Kidney epithelial cell (primary cell): Measurements from ENCODE around the gene CTNNBL1. TPM values are rescaled to one million over a fixed set of nuclear protein-coding genes. Genes with fewer than 3 reads are reported as not detected.

ENCODE experiments used
- DNase-seq: peaks from one replicate; pipeline ENCODE4 v3.0.0-alpha.2; 2010; ENCODE audit warnings: low read depth
- H3K27me3 ChIP-seq: 2 replicates; pipeline ENCODE4 v1.6.0; 2011; ENCODE audit warnings: low read length; ENCODE audit not compliant: control insufficient read depth, insufficient read depth
- H3K36me3 ChIP-seq: 2 replicates; pipeline ENCODE4 v1.5.1; 2011; ENCODE audit warnings: low read length; ENCODE audit not compliant: control insufficient read depth, insufficient read depth
- H3K4me3 ChIP-seq: 2 replicates; pipeline ENCODE4 v1.5.1; 2011; ENCODE audit warnings: low read depth, mild to moderate bottlenecking, control low read depth, low read length
- total RNA-seq: library from RNA; depleted of rRNA; stranded (reverse); fragments of >200 nt; gene quantifications from 2 replicates; pipeline ENCODE4 v1.2.3, GENCODE V29; 2015
- TF ChIP-seq, protein P1 (sequence below): IDR thresholded peaks from 2 replicates; pipeline ENCODE4 v1.5.1; 2011; ENCODE audit warnings: mild to moderate bottlenecking, moderate library complexity, low read length, control low read depth, inconsistent platforms; ENCODE audit not compliant: insufficient read depth, poor library complexity, severe bottlenecking

The CTNNBL1 gene
- total RNA-seq, 1 donor from 2014 or later: 40.5 TPM

DNA sequence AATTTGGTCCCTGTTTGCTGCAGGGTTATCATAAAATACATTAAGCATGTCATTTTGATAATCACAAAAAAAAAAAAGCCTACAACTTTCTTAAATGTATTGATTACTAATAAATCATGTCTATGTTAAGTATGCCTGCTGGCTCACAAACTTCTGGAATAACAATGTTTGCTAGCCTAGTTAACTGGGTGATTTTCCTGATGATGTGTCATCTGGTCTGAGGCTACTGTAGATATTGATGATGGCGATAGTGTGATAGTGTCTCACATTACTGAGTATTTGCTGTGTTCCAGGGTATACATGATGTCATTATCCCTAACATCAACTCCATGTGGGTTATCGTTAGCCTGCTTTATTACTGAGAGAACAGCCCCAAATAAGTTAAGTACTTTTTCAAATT, 122.9 kb downstream of the CTNNBL1 start:
- DNase-seq: no peak

DNA sequence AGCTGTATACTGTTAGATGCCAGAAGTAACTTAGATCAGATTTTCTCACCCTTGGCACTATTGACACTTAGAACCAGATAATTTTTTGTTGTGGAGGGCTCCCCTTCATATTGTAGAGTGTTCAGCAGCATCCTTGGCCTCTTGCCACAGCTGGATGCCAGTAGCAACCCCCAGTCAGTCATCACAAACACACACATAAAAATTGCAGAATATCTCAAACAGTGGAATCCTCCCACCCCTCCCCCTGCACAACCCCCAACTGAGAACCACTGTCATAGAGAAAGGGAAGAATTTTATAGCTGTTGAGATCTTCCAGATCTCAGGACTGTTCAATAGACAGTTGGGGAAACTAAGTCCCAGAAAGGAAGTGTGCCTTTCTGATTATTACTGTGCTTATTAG, 127.9 kb downstream of the CTNNBL1 start:
- TF ChIP-seq, protein P1, sequence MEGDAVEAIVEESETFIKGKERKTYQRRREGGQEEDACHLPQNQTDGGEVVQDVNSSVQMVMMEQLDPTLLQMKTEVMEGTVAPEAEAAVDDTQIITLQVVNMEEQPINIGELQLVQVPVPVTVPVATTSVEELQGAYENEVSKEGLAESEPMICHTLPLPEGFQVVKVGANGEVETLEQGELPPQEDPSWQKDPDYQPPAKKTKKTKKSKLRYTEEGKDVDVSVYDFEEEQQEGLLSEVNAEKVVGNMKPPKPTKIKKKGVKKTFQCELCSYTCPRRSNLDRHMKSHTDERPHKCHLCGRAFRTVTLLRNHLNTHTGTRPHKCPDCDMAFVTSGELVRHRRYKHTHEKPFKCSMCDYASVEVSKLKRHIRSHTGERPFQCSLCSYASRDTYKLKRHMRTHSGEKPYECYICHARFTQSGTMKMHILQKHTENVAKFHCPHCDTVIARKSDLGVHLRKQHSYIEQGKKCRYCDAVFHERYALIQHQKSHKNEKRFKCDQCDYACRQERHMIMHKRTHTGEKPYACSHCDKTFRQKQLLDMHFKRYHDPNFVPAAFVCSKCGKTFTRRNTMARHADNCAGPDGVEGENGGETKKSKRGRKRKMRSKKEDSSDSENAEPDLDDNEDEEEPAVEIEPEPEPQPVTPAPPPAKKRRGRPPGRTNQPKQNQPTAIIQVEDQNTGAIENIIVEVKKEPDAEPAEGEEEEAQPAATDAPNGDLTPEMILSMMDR: no peak
- Histone ChIP-seq H3K27me3 (no peaks in the 10 kb centered on the region), H3K36me3 (no peaks in the 10 kb centered on the region), H3K4me3 (no peak overlapping the region)
- DNase-seq: no peak

More for the DNA sequence above, 122.9 kb downstream of the CTNNBL1 start:
- no peaks in the 10 kb centered on the region for H3K27me3 ChIP-seq
- no peak overlapping the region for H3K4me3 ChIP-seq
- TF ChIP-seq, protein P1: no peak
- H3K36me3 ChIP-seq: no peaks in the 10 kb centered on the region

DNA sequence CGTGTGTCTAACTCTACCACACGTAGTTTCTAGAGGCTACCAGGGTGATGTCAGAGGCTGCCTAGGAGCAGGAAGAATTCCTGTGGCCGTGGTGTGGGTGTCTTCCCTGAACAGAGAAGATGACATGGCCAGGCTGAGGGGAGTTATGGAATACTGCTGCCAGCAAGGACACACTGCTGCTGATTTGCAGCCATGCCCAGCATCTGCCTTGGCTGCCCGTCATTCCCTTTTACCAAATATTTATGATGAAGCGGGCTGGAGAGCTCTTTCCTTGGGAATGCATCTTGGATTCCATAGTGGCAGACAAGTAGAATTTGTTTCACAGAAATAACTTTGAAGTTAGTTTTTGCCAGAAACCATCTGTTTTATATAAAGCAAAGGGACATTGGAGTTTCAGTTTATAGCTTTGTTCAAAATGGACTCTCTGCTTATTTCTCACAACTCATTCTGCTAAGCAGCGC, 128.3 kb downstream of the CTNNBL1 start:
- Histone ChIP-seq H3K4me3 (no peak overlapping the region), H3K36me3 (no peaks in the 10 kb centered on the region), H3K27me3 (no peaks in the 10 kb centered on the region)
- DNase-seq: peak; percentile 14
- TF ChIP-seq, protein P1: no peak

DNA sequence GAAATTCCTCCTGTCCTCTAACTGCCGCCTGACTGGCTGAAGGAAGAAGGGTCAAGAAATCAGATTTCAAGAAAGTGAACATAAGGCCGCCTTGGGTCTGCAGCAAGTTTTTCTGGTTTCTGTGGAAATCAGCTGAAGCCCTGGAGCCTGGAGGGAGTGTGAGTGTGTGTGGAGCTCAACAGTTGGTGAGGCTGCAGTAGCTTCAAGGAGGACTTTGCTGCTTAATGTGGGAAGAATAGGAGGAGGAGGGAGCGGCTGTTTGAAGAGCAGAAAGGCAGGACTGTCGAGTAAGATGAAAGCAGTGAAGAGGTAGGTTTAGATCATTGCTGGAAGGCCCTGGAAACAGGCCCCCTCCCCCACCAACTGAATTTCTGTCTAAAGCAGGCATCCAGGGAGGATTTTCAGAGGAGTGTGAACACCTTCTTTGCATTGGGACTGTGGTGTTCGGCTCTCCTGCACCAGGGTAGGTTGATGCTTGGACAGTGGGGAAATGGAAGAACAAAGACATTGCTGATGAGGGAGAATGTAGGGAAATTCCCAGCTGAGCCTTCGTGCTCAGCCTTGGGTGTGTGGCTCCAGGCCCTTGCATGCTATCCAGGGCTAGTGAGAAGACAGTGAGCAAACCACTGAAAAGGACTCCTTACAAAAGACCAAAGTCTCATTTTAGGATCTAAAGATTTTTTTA, 129.6 kb downstream of the CTNNBL1 start:
- Histone ChIP-seq H3K4me3 (no peak overlapping the region), H3K27me3 (no peaks in the 10 kb centered on the region), H3K36me3 (no peaks in the 10 kb centered on the region)
- TF ChIP-seq, protein P1: no peak
- no peak for DNase-seq

DNA sequence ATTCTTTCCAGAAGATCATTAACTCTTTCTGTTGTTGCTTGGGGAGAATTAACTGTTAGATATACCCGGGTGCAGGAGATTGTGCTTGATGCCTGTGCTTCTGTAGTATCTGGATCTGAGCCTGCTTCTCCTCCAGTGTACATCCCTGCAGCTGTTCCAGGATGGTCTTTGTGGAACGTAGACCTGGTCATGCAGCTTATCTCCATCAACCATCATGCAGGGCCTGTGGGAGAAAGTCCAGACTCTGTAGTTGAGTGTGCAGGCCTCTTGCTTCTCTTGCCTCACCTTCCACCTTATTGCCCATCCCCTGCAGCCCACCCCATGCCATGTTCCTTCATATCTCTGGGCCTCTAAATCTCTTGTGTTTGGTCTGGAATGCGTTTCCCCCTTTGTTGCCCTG, 133.8 kb downstream of the CTNNBL1 start:
- H3K36me3 ChIP-seq: no peaks in the 10 kb centered on the region
- DNase-seq: no peak
- H3K4me3 ChIP-seq: no peak overlapping the region
- TF ChIP-seq, protein P1: no peak
- no peaks in the 10 kb centered on the region for H3K27me3 ChIP-seq

DNA sequence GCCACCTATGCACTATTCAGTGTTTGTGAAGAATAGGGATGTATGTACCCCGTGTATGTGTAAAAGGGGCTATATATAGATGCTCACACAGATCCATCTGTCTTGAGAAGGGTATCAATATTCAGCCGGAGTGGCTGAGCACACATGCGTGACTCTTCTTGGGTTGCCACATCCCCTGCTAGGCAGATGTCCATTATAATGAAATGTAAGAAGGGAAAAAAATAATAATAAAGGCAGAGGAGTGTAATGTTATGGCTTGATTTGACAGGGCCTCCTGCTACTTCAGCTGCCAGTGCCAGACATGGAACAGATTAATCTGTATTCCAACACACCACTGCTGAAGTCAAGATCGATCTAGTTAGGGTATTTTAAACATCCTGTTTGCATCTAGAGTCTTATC, 134.9 kb downstream of the CTNNBL1 start:
- no peak for DNase-seq

More for the DNA sequence above, 134.9 kb downstream of the CTNNBL1 start:
- H3K27me3 ChIP-seq: no peaks in the 10 kb centered on the region
- TF ChIP-seq, protein P1: no peak
- H3K36me3 ChIP-seq: no peaks in the 10 kb centered on the region
- no peak overlapping the region for H3K4me3 ChIP-seq
